Liver (tissue), 3 donors: ENCODE measurements around the gene PIP5KL1.

Experiments
- ATF3 ChIP-seq: IDR thresholded peaks from 2 replicates; pipeline ENCODE4 v1.6.1; 2016; ENCODE audit warnings: antibody characterized with exemption
- CTCF ChIP-seq: fragments of 150-350 bp; IDR thresholded peaks from 2 replicates; pipeline ENCODE4 v1.5.1; 2017; ENCODE audit warnings: improper control_type of control experiment, low read depth, low read length; ENCODE audit not compliant: missing input control
- EGR1 ChIP-seq, 2 donors: IDR thresholded peaks; 2 replicates each; pipeline ENCODE4 v1.6.1; 2016 to 2018; ENCODE audit warnings: antibody characterized with exemption in 2 of 2, low read depth in 2 of 2
- GABPA ChIP-seq, 2 donors: IDR thresholded peaks in 1 of 2; conservative IDR thresholded peaks in 1 of 2; 2 replicates each; pipeline ENCODE4 v1.6.1; 2016; ENCODE audit warnings: antibody characterized with exemption in 2 of 2, mild to moderate bottlenecking in 1 of 2, moderate library complexity in 1 of 2
- HNF4G ChIP-seq: IDR thresholded peaks from 2 replicates; pipeline ENCODE4 v1.6.1; 2016; ENCODE audit warnings: antibody characterized with exemption
- MAX ChIP-seq: IDR thresholded peaks from 2 replicates; pipeline ENCODE4 v1.6.1; 2016; ENCODE audit warnings: antibody characterized with exemption
- RAD21 ChIP-seq, 2 donors: IDR thresholded peaks; 2 replicates each; pipeline ENCODE4 v1.6.1; 2016; ENCODE audit warnings: antibody characterized with exemption in 2 of 2, mild to moderate bottlenecking in 2 of 2
- REST ChIP-seq: IDR thresholded peaks from 2 replicates; pipeline ENCODE4 v1.6.1; 2016; ENCODE audit warnings: antibody characterized with exemption, mild to moderate bottlenecking
- RXRA ChIP-seq, 2 donors: IDR thresholded peaks; 2 replicates each; pipeline ENCODE4 v1.6.1; 2017 to 2018; ENCODE audit warnings: antibody characterized with exemption in 2 of 2, mild to moderate bottlenecking in 1 of 2
- SP1 ChIP-seq: IDR thresholded peaks from 2 replicates; pipeline ENCODE4 v1.6.1; 2018; ENCODE audit warnings: antibody characterized with exemption, mild to moderate bottlenecking
- TAF1 ChIP-seq: conservative IDR thresholded peaks from 2 replicates; pipeline ENCODE4 v1.6.1; 2016; ENCODE audit warnings: antibody characterized with exemption, mild to moderate bottlenecking
- YY1 ChIP-seq: IDR thresholded peaks from 2 replicates; pipeline ENCODE4 v1.6.1; 2016; ENCODE audit warnings: antibody characterized with exemption, mild to moderate bottlenecking
- ZBTB33 ChIP-seq: IDR thresholded peaks from 2 replicates; pipeline ENCODE4 v1.6.1; 2016; ENCODE audit warnings: antibody characterized with exemption
- donor health status: healthy.
- donor health status: healthy.

GRCh38 chr9:127953768-127954505, 23.4 kb upstream of the PIP5KL1 start:
- TF ChIP-seq CTCF (no peak), MAX (no peak), SP1 (no peak), REST (no peak), ZBTB33 (no peak), ATF3 (no peak), RAD21 (IDR thresholded peaks at IDR 0.05) (no peak), EGR1 (IDR thresholded peaks at IDR 0.05; ENCODE audit: low read depth in 2 of 2) (no peak), TAF1 (no peak), GABPA (IDR thresholded peaks at IDR 0.05 in 1 of 2, conservative IDR thresholded peaks at IDR 0.05 in 1 of 2) (no peak), RXRA (IDR thresholded peaks at IDR 0.05) (no peak), HNF4G (no peak), YY1 (no peak)
